Natural killer cell treated with Interleukin-12 subunit alpha and Interleukin-12 subunit beta and Interleukin-15 and Interleukin-18, amount 100 ng/mL, for 72 hours (primary cell): Measurements from ENCODE around the gene TMCC3. TPM values are rescaled to one million over a fixed set of nuclear protein-coding genes. Genes with fewer than 3 reads are reported as not detected.
"Not testable (repeated sequence)": the region's sequence is repeated elsewhere in the genome, so short reads cannot be mapped to it uniquely, and the experiment has no call there.

ENCODE experiments used
- ATAC-seq, 2 donors: fragments of 150-1000 bp; cut with Tn5 transposase in 1 of 2; sonication (Bioruptor Pico), chemical (Tn5 transposase) in 1 of 2; 2 replicates each; pipeline ENCODE4 v1.10.0; 2021
- DNase-seq: peaks from one replicate; pipeline ENCODE4 v3.0.0; 2022; ENCODE audit warnings: low spot score
- H3K27ac Mint-ChIP-seq, 2 donors: 1 replicate in 1 of 2; 2 replicates in 1 of 2; pipeline ENCODE4 v1.8.0; 2022; ENCODE audit warnings: mixed read lengths in 2 of 2, mild to moderate bottlenecking in 1 of 2, moderate library complexity in 1 of 2
- H3K27me3 Mint-ChIP-seq, 2 donors: 1 replicate in 1 of 2; 2 replicates in 1 of 2; pipeline ENCODE4 v1.8.0; 2022; ENCODE audit warnings: mixed read lengths in 2 of 2
- H3K36me3 Mint-ChIP-seq: one replicate; pipeline ENCODE4 v1.8.0; 2022; ENCODE audit warnings: mixed read lengths
- H3K4me1 Mint-ChIP-seq, 2 donors: 1 replicate in 1 of 2; 2 replicates in 1 of 2; pipeline ENCODE4 v1.8.0; 2022; ENCODE audit warnings: low read depth in 2 of 2, mixed read lengths in 2 of 2, mild to moderate bottlenecking in 1 of 2
- H3K4me3 Mint-ChIP-seq: one replicate; pipeline ENCODE4 v1.8.0; 2022; ENCODE audit warnings: mixed read lengths
- H3K9me3 Mint-ChIP-seq: 2 replicates; pipeline ENCODE4 v1.8.0; 2022; ENCODE audit warnings: mixed read lengths
- total RNA-seq, 2 donors: library from RNA; stranded (reverse); gene quantifications; one replicate each; pipeline ENCODE4 v1.2.3, GENCODE V29; 2022

Gene TMCC3
- total RNA-seq, result 1 to 10 TPM; 1.8 to 3.5 TPM

- Mint-ChIP-seq H3K4me3 (peak within 1 kb of the TSS; percentile 85), H3K27me3 (no peaks in the 10 kb centered on the region), H3K9me3 (no peaks in the 10 kb centered on the region), H3K36me3 (no peaks in the 10 kb centered on the region), H3K4me1 (peaks cover 30 to 34% of the 10 kb centered on the region in 2 donors), H3K27ac (peak within 1 kb of the TSS; percentile 33 to 63)
- no peak for DNase-seq
- ATAC-seq, result peak; percentile 84 to 90
Observed at GRCh38 chr12:94650143-94651056, at the start of gene TMCC3. TSS of gene TMCC3 (minus strand) at chr12:94650557. CDS start at chr12:94650430, 127 bp downstream.

- Mint-ChIP-seq H3K4me1 (peaks cover 8 to 13% of the 10 kb centered on the region in 2 donors), H3K27ac (no peak overlapping the region), H3K9me3 (no peaks in the 10 kb centered on the region), H3K4me3 (no peak overlapping the region), H3K36me3 (no peaks in the 10 kb centered on the region), H3K27me3 (no peaks in the 10 kb centered on the region)
- ATAC-seq, result no peak
- DNase-seq, result no peak
Observed at GRCh38 chr12:94699801-94700200, 49.4 kb upstream of the TMCC3 start.

- DNase-seq (no peak), ATAC-seq (no peak)
- Mint-ChIP-seq H3K27me3 (no peaks in the 10 kb centered on the region), H3K4me1 (peaks cover 10 to 17% of the 10 kb centered on the region in 2 donors), H3K4me3 (no peak overlapping the region), H3K9me3 (no peaks in the 10 kb centered on the region), H3K36me3 (no peaks in the 10 kb centered on the region), H3K27ac (no peak overlapping the region)
Observed at GRCh38 chr12:94698578-94698977, 48.2 kb upstream of the TMCC3 start.

GRCh38 chr12:94697631-94698030, 47.3 kb upstream of the TMCC3 start:
- H3K27me3 Mint-ChIP-seq, result no peaks in the 10 kb centered on the region

GRCh38 chr12:94694732-94695131, 44.4 kb upstream of the TMCC3 start:
- no peak overlapping the region for H3K4me3 Mint-ChIP-seq
- H3K4me1 Mint-ChIP-seq, result peaks cover 18 to 20% of the 10 kb centered on the region in 2 donors
- H3K27ac Mint-ChIP-seq, result no peak overlapping the region
- H3K36me3 Mint-ChIP-seq, result no peaks in the 10 kb centered on the region
- H3K27me3 Mint-ChIP-seq, result no peaks in the 10 kb centered on the region
- ATAC-seq, result no peak
- H3K9me3 Mint-ChIP-seq, result no peaks in the 10 kb centered on the region
- no peak for DNase-seq

More at GRCh38 chr12:94697631-94698030, 47.3 kb upstream of the TMCC3 start:
- no peak for ATAC-seq
- H3K4me3 Mint-ChIP-seq, result no peak overlapping the region
- no peak overlapping the region for H3K27ac Mint-ChIP-seq
- no peaks in the 10 kb centered on the region for H3K36me3 Mint-ChIP-seq
- peaks cover 18 to 22% of the 10 kb centered on the region in 2 donors for H3K4me1 Mint-ChIP-seq
- DNase-seq, result no peak
- no peaks in the 10 kb centered on the region for H3K9me3 Mint-ChIP-seq

- peaks cover 15 to 18% of the 10 kb centered on the region in 2 donors for H3K4me1 Mint-ChIP-seq
- H3K27ac Mint-ChIP-seq, H3K36me3 Mint-ChIP-seq, H3K4me3 Mint-ChIP-seq, H3K27me3 Mint-ChIP-seq, DNase-seq, ATAC-seq, H3K9me3 Mint-ChIP-seq: not testable (repeated sequence)
Observed at GRCh38 chr12:94692826-94693225, 42.5 kb upstream of the TMCC3 start.

- ATAC-seq (no peak), DNase-seq (no peak)
- Mint-ChIP-seq H3K4me1 (peaks cover 15 to 18% of the 10 kb centered on the region in 2 donors), H3K27me3 (no peaks in the 10 kb centered on the region), H3K9me3 (no peaks in the 10 kb centered on the region), H3K27ac (no peak overlapping the region), H3K4me3 (no peak overlapping the region), H3K36me3 (no peaks in the 10 kb centered on the region)
Observed at GRCh38 chr12:94690198-94690771, 39.9 kb upstream of the TMCC3 start.

- Mint-ChIP-seq H3K4me1 (peaks cover 15 to 18% of the 10 kb centered on the region in 2 donors), H3K4me3 (no peak overlapping the region), H3K27ac (no peak overlapping the region), H3K36me3 (no peaks in the 10 kb centered on the region), H3K27me3 (no peaks in the 10 kb centered on the region), H3K9me3 (no peaks in the 10 kb centered on the region)
- ATAC-seq (no peak), DNase-seq (no peak)
Observed at GRCh38 chr12:94689646-94690036, 39.3 kb upstream of the TMCC3 start.

- ATAC-seq, result peak; percentile 60 to 71
- Mint-ChIP-seq H3K27me3 (no peaks in the 10 kb centered on the region), H3K36me3 (no peaks in the 10 kb centered on the region)
Observed at GRCh38 chr12:94689002-94689645, 38.8 kb upstream of the TMCC3 start.

GRCh38 chr12:94687891-94688290, 37.5 kb upstream of the TMCC3 start:
- no peaks in the 10 kb centered on the region for H3K9me3 Mint-ChIP-seq
- DNase-seq, result no peak
- H3K36me3 Mint-ChIP-seq, result no peaks in the 10 kb centered on the region
- no peak overlapping the region for H3K27ac Mint-ChIP-seq
- no peak overlapping the region for H3K4me3 Mint-ChIP-seq
- ATAC-seq, result no peak
- peaks cover 7 to 11% of the 10 kb centered on the region in 2 donors for H3K4me1 Mint-ChIP-seq
- no peaks in the 10 kb centered on the region for H3K27me3 Mint-ChIP-seq

More at GRCh38 chr12:94689002-94689645, 38.8 kb upstream of the TMCC3 start:
- H3K4me1 Mint-ChIP-seq, result peaks cover 11 to 13% of the 10 kb centered on the region in 2 donors
- DNase-seq, result no peak
- H3K9me3 Mint-ChIP-seq, result no peaks in the 10 kb centered on the region
- H3K4me3 Mint-ChIP-seq, result no peak overlapping the region
- H3K27ac Mint-ChIP-seq, result no peak overlapping the region

GRCh38 chr12:94686834-94687628, 36.7 kb upstream of the TMCC3 start:
- peaks cover 9 to 11% of the 10 kb centered on the region in 2 donors for H3K4me1 Mint-ChIP-seq
- ATAC-seq, result no peak
- H3K9me3 Mint-ChIP-seq, result no peaks in the 10 kb centered on the region
- no peak overlapping the region for H3K4me3 Mint-ChIP-seq
- DNase-seq, result no peak
- no peaks in the 10 kb centered on the region for H3K36me3 Mint-ChIP-seq
- no peaks in the 10 kb centered on the region for H3K27me3 Mint-ChIP-seq
- no peak overlapping the region for H3K27ac Mint-ChIP-seq

GRCh38 chr12:94684416-94685142, 34.2 kb upstream of the TMCC3 start:
- ATAC-seq, result no peak
- H3K9me3 Mint-ChIP-seq, result no peaks in the 10 kb centered on the region
- H3K4me3 Mint-ChIP-seq, result no peak overlapping the region
- H3K27ac Mint-ChIP-seq, result no peak overlapping the region
- no peak for DNase-seq
- H3K36me3 Mint-ChIP-seq, result no peaks in the 10 kb centered on the region
- no peaks in the 10 kb centered on the region for H3K27me3 Mint-ChIP-seq
- H3K4me1 Mint-ChIP-seq, result peaks cover 9 to 15% of the 10 kb centered on the region in 2 donors
